ENCODE results near the gene ARAP2. TPM values are rescaled to one million over a fixed set of nuclear protein-coding genes. Genes with fewer than 3 reads are reported as not detected.

Gene ARAP2
- total and polyA plus RNA-seq, 2 of the 13 experiments (the other 11 are each of a cell fraction or from before 2014, with no cell fraction given) = 0.37 to 1.4 TPM

DNA sequence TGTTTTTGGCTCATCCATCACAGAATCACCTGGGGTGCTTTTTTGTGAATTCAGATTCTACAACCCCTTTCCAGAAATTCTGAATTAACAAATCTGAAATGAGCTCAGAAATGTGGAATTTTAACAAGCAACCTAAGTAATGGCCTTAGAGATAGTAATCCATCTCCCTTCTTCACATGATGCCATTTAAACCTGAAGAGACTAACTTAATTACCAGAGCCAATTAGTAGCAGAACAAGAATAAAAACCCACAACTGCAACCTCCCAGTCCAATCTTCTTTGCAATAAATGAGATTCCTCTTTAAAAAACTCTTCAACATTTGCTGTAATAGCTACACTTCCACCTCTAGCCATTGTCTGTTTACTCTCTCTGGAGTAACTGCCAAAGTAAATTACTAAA is 69.7 kb downstream of the ARAP2 start:
- ChIA-PET POLR2A (no interaction called here), CTCF (ENCODE audit: low intra/inter-chr PET ratio, low total read pairs) (no interaction called here)
- H2AFZ ChIP-seq (ENCODE audit: low read length) = no peak overlapping the region
- no peaks in the 10 kb centered on the region for H3K36me3 ChIP-seq (replicated peaks in 1 of 2; ENCODE audit: control insufficient read depth in 1 of 2, insufficient read depth in 2 of 2, low read length in 2 of 2)
- H3K9ac ChIP-seq (ENCODE audit: insufficient read depth, low read depth, low read length) = no peak overlapping the region
- BruUV-seq (replicated peaks) = no TSS peak
- FAIRE-seq (no peak), DNase-seq (ENCODE audit: low spot score) (no peak), ATAC-seq (no peak)
- no peaks in the 10 kb centered on the region for H3K27me3 ChIP-seq (ENCODE audit: control insufficient read depth in 1 of 2, insufficient read depth in 2 of 2, low read length in 2 of 2)
- H3K9me3 ChIP-seq (ENCODE audit: low read length) = no peaks in the 10 kb centered on the region
- H3K79me2 ChIP-seq (ENCODE audit: insufficient read depth, low read length) = no peaks in the 10 kb centered on the region
- no peak for TF ChIP-seq HNRNPLL (IDR thresholded peaks at IDR 0.05; ENCODE audit: low read depth, low read length, poor library complexity, severe bottlenecking)
- intact Hi-C loops (cut with micrococcal nuclease; ENCODE audit: unreplicated experiment) (no loop called here), in situ Hi-C loops (cut with HindIII; ENCODE audit: extremely low pct_ligation_motif_present, low pct_unique_long_range_greater_than_20kb) (no loop called here)
- no peaks in the 10 kb centered on the region for H4K20me1 ChIP-seq (ENCODE audit: insufficient read depth, low read length)
- no peak overlapping the region for H3K27ac ChIP-seq (ENCODE audit: extremely low read length, insufficient read depth, low read length)
- no peak overlapping the region for H3K4me3 ChIP-seq (replicated peaks in 1 of 3; ENCODE audit: insufficient read depth in 1 of 3, low read depth in 2 of 3, low read length in 3 of 3)
- no peaks in the 10 kb centered on the region for H3K4me1 ChIP-seq (ENCODE audit: insufficient read depth, low read length)
- no peak overlapping the region for H3K4me2 ChIP-seq (ENCODE audit: low read depth, low read length)

- H3K4me2 ChIP-seq (ENCODE audit: low read depth, low read length) = no peak overlapping the region
- no peak for ATAC-seq
- in situ Hi-C loops (cut with HindIII; ENCODE audit: extremely low pct_ligation_motif_present, low pct_unique_long_range_greater_than_20kb) = no loop called here
- H3K9ac ChIP-seq (ENCODE audit: insufficient read depth, low read depth, low read length) = no peak overlapping the region
- no peaks in the 10 kb centered on the region for H4K20me1 ChIP-seq (ENCODE audit: insufficient read depth, low read length)
- no peak for FAIRE-seq
- intact Hi-C loops (cut with micrococcal nuclease; ENCODE audit: unreplicated experiment) = no loop called here
- no peaks in the 10 kb centered on the region for H3K9me3 ChIP-seq (ENCODE audit: low read length)
- no peaks in the 10 kb centered on the region for H3K79me2 ChIP-seq (ENCODE audit: insufficient read depth, low read length)
- H2AFZ ChIP-seq (ENCODE audit: low read length) = no peak overlapping the region
- CTCF ChIA-PET (ENCODE audit: low intra/inter-chr PET ratio, low total read pairs) = no interaction called here
- no peaks in the 10 kb centered on the region for H3K27me3 ChIP-seq (ENCODE audit: control insufficient read depth in 1 of 2, insufficient read depth in 2 of 2, low read length in 2 of 2)
- POLR2A ChIA-PET = no interaction called here
- no TSS peak for BruUV-seq (replicated peaks)
- TF ChIP-seq AGO2 (optimal IDR thresholded peaks at IDR 0.05; ENCODE audit: low read depth, low read length) = no peak
- TF ChIP-seq SOX5 (CRISPR knock-in tag; IDR thresholded peaks at IDR 0.05; ENCODE audit: borderline replicate concordance) = no peak
- no peak for TF ChIP-seq ZNF850 (CRISPR knock-in tag; conservative IDR thresholded peaks at IDR 0.05)
- no peak for TF ChIP-seq CBX1 (IDR thresholded peaks at IDR 0.05; ENCODE audit: low read depth)
- no peak for TF ChIP-seq TBX2 (CRISPR knock-in tag; IDR thresholded peaks at IDR 0.05; ENCODE audit: borderline replicate concordance)
- TF ChIP-seq, protein P1, sequence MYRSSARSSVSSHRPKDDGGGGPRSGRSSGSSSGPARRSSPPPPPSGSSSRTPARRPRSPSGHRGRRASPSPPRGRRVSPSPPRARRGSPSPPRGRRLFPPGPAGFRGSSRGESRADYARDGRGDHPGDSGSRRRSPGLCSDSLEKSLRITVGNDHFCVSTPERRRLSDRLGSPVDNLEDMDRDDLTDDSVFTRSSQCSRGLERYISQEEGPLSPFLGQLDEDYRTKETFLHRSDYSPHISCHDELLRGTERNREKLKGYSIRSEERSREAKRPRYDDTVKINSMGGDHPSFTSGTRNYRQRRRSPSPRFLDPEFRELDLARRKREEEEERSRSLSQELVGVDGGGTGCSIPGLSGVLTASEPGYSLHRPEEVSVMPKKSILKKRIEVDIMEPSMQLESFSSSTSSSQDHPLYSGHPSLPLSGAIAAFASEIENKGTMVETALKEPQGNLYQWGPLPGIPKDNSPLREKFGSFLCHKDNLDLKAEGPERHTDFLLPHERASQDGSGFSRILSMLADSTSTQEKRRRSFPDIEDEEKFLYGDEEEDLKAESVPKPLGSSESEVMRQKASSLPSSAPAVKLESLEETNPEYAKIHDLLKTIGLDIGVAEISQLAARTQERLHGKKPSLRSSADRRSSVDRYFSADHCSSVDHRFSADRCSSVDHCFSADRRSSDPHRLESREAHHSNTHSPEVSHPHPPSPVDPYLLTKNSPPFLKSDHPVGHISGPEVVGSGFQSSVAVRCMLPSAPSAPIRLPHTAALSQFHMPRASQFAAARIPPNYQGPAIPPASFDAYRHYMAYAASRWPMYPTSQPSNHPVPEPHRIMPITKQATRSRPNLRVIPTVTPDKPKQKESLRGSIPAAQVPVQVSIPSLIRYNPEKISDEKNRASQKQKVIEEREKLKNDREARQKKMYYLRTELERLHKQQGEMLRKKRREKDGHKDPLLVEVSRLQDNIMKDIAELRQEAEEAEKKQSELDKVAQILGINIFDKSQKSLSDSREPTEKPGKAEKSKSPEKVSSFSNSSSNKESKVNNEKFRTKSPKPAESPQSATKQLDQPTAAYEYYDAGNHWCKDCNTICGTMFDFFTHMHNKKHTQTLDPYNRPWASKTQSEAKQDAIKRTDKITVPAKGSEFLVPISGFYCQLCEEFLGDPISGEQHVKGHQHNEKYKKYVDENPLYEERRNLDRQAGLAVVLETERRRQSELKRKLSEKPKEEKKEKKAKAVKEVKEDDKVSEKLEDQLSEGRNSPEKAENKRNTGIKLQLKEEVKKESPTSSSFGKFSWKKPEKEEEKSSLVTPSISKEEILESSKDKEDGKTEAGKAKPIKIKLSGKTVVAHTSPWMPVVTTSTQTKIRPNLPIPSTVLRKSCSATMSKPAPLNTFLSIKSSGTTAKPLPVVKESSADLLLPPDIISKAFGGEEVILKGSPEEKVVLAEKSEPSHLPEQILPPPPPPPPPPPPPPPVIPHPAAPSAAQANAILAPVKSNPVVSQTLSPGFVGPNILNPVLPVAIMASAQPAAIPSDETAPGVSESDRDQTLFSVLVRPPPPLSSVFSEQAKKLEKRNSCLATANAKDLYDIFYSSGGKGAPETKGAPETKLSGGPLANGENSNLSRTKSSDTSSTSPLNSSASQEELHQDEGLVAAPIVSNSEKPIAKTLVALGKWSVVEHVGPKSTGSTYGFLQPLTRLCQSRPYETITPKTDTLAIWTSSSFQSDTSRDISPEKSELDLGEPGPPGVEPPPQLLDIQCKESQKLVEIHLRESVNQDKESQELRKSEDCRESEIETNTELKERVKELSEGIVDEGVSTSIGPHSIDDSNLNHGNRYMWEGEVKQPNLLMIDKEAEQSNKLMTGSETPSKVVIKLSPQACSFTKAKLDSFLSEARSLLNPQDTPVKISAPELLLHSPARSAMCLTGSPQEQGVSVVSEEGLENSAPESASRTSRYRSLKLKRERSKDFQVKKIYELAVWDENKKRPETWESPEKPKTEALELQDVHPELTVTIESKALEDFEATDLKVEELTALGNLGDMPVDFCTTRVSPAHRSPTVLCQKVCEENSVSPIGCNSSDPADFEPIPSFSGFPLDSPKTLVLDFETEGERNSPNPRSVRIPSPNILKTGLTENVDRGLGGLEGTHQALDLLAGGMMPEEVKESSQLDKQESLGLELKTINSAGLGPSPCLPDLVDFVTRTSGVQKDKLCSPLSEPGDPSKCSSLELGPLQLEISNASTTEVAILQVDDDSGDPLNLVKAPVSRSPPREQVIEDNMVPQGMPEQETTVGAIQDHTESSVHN (CRISPR knock-in tag; IDR thresholded peaks at IDR 0.05) = no peak
- TF ChIP-seq SP5 (CRISPR knock-in tag; IDR thresholded peaks at IDR 0.05; ENCODE audit: borderline replicate concordance, low read depth) = no peak
- no peak overlapping the region for H3K4me3 ChIP-seq (replicated peaks in 1 of 3; ENCODE audit: insufficient read depth in 1 of 3, low read depth in 2 of 3, low read length in 3 of 3)
- no peaks in the 10 kb centered on the region for H3K4me1 ChIP-seq (ENCODE audit: insufficient read depth, low read length)
- no peaks in the 10 kb centered on the region for H3K36me3 ChIP-seq (replicated peaks in 1 of 2; ENCODE audit: control insufficient read depth in 1 of 2, insufficient read depth in 2 of 2, low read length in 2 of 2)
- no peak for DNase-seq (ENCODE audit: low spot score)
- no peak overlapping the region for H3K27ac ChIP-seq (ENCODE audit: extremely low read length, insufficient read depth, low read length)
Measured at GRCh38 chr4:36173905-36174304, 70.4 kb downstream of the ARAP2 start.
